GM12874 (cell line): ENCODE results near the gene NFIL3.

Experiments used
- CTCF ChIP-seq: IDR thresholded peaks from 2 replicates; pipeline ENCODE4 v1.5.1; 2011; ENCODE audit warnings: low read depth, mild to moderate bottlenecking, control low read depth, low read length, moderate library complexity; ENCODE audit not compliant: insufficient read depth

Gene NFIL3

DNA sequence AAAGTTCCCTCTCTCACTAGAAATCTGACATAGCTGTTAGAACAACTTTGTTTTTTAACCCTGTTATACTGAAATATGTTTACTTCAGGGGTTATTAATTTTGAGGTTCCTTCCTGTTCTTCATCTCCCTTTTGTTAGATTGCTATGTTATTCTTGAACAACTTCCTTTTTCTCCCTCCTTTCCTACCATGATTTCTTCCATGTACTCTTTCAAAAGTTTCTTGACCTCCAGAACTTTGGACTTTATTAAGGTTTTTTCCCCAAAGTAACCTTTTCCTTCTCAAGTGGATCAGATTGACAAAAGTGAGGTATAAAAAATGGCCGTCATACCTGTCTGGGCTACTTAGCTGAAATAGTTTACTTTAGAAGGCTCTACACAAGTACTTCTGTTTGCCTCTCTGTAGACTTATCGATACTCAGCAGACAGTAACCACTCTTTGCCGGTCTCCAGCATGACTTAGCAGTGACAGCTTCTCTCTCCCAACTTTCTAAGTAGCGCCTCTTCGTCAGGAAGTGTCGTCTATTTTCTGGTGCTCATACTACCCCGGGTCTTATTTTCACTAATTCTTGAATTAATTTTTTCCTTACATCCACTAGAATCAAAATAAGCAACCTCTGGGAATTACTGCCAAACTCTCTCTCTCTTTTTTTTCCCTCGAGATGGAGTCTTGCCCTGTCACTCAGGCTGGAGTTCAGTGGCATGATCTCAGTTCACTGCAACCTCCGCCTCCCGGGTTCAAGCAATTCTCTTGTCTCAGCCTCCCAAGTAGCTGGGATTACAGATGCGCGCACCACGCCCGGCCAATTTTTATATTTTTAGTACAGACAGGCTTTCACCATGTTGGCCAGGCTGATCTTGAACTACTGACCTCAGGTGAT lies 19.7 kb downstream of the NFIL3 start:
- no peak for TF ChIP-seq CTCF

DNA sequence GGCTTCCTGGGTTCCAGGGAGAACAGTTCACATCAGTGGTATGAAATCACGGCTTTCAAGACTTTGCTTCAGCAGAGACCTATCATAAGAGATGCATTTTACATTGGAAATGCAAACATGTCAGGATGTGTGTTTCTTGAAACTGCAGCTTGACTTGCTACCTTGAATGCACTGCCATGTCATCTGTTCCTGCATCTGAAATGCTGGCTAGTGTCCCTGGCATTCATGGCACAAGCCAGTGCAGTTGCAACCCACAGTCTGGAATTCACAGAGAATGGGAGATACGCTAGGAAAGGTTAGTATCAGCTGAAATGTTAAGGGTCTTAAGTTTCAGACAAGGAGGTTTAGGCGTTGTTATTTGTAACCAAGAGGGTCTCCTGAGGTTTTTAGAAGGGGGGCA lies 24.7 kb downstream of the NFIL3 start:
- no peak for TF ChIP-seq CTCF

GRCh38 chr9:91395553-91396471 lies 27.8 kb downstream of the NFIL3 start:
- TF ChIP-seq CTCF = no peak

- TF ChIP-seq CTCF = no peak
Measured at GRCh38 chr9:91395106-91395552, 28.5 kb downstream of the NFIL3 start.

GRCh38 chr9:91393826-91394225 lies 29.8 kb downstream of the NFIL3 start:
- no peak for TF ChIP-seq CTCF

DNA sequence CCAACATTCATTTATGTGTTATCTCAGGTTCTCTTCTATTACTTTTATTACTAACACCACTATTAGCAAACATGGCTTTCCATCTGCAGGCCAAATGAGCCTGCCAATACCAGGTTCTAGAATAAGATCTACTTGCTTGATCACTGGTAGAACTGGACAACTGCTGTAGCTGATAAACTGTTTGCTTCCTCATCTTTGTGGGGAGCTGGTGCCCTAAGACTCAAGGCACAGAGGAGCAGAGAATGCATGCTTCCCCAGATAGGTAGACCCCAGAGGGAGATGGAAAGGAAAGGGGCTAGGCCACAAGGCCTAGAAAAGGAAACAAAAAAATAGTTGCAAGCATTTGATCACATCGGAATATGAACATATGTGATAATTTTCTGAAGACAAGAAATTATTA lies 31.2 kb downstream of the NFIL3 start:
- no peak for TF ChIP-seq CTCF

GRCh38 chr9:91391818-91392217 lies 31.8 kb downstream of the NFIL3 start:
- TF ChIP-seq CTCF = no peak
